ENCODE measurements around the gene PLA2G2C.

The PLA2G2C gene

GRCh38 chr1:20141466-20141865 lies 44.9 kb downstream of the PLA2G2C start (continued):
- TF ChIP-seq PRDM10 (tag by site-specific recombination; IDR thresholded peaks at IDR 0.05) (no peak), GLI2 (tag by site-specific recombination; IDR thresholded peaks at IDR 0.05; ENCODE audit: borderline replicate concordance, low read depth) (no peak), ZNF558 (tag by site-specific recombination; IDR thresholded peaks at IDR 0.05) (no peak), KLF10 (tag by site-specific recombination; IDR thresholded peaks at IDR 0.05) (no peak), ZNF513 (tag by site-specific recombination; IDR thresholded peaks at IDR 0.05) (no peak)

GRCh38 chr1:20141001-20141400 lies 45.3 kb downstream of the PLA2G2C start:
- no peak for TF ChIP-seq ZNF548 (tag by site-specific recombination; IDR thresholded peaks at IDR 0.05)
- peak; percentile 35; the same call in 1 of the 2 replicates for TF ChIP-seq EGR2 (tag by site-specific recombination; IDR thresholded peaks at IDR 0.05; ENCODE audit: low read depth)
- no peak for TF ChIP-seq ZBTB20 (tag by site-specific recombination; IDR thresholded peaks at IDR 0.05)
- no peak for TF ChIP-seq ZNF529 (tag by site-specific recombination; IDR thresholded peaks at IDR 0.05; ENCODE audit: insufficient replicate concordance)
- no peak for TF ChIP-seq ZNF366 (tag by site-specific recombination; conservative IDR thresholded peaks at IDR 0.05)
- H3K36me3 ChIP-seq (ENCODE audit: control insufficient read depth in 2 of 2, insufficient read depth in 1 of 2, low read length in 2 of 2) = no peaks in the 10 kb centered on the region
- POLR2A ChIA-PET = no interaction called here
- no peak overlapping the region for H3K27ac ChIP-seq (ENCODE audit: extremely low read depth, low read depth, low read length)
- CTCF ChIA-PET = no interaction called here
- no peaks in the 10 kb centered on the region for H3K4me1 ChIP-seq (ENCODE audit: control insufficient read depth, insufficient read depth, low read length)
- no peaks in the 10 kb centered on the region for H3K9me3 ChIP-seq (ENCODE audit: control insufficient read depth, insufficient read depth, low read depth, low read length)
- no peak overlapping the region for H3K4me3 ChIP-seq (ENCODE audit: low read depth, low read length)

- Histone ChIP-seq H3K4me1 (ENCODE audit: control insufficient read depth, insufficient read depth, low read length) (no peaks in the 10 kb centered on the region), H3K4me3 (ENCODE audit: low read depth, low read length) (no peak overlapping the region), H3K9me3 (ENCODE audit: control insufficient read depth, insufficient read depth, low read depth, low read length) (no peaks in the 10 kb centered on the region), H3K36me3 (ENCODE audit: control insufficient read depth in 2 of 2, insufficient read depth in 1 of 2, low read length in 2 of 2) (no peaks in the 10 kb centered on the region), H3K27ac (ENCODE audit: extremely low read depth, low read depth, low read length) (no peak overlapping the region)
- CTCF ChIA-PET = interaction anchor here (0.6 to 0.7 kb wide), 2 partner anchors 24 to 53 kb away, joined by 3 to 4 read pairs; no protein-coding TSS in a partner anchor
- no peak for TF ChIP-seq ZNF473 (tag by site-specific recombination; IDR thresholded peaks at IDR 0.05)
- TF ChIP-seq BCL11B (tag by site-specific recombination; IDR thresholded peaks at IDR 0.05; ENCODE audit: low read depth) = no peak
- POLR2A ChIA-PET = no interaction called here
These were observed 46.3 kb downstream of the PLA2G2C start for GRCh38 chr1:20139776-20140612.

- no peak for TF ChIP-seq ZNF548 (tag by site-specific recombination; IDR thresholded peaks at IDR 0.05)
- TF ChIP-seq SCRT2 (tag by site-specific recombination; IDR thresholded peaks at IDR 0.05) = 0 out of 2 replicates have a peak, but pooled peaks have one; percentile 14
- TF ChIP-seq ZNF280D (tag by site-specific recombination; IDR thresholded peaks at IDR 0.05) = no peak
- TF ChIP-seq ZNF354C (tag by site-specific recombination; IDR thresholded peaks at IDR 0.05; ENCODE audit: borderline replicate concordance, low read depth) = no peak
- Histone ChIP-seq H3K36me3 (ENCODE audit: control insufficient read depth in 2 of 2, insufficient read depth in 1 of 2, low read length in 2 of 2) (no peaks in the 10 kb centered on the region), H3K27ac (ENCODE audit: extremely low read depth, low read depth, low read length) (no peak within 1 kb of the TSS), H3K4me1 (ENCODE audit: control insufficient read depth, insufficient read depth, low read length) (no peaks in the 10 kb centered on the region), H3K9me3 (ENCODE audit: control insufficient read depth, insufficient read depth, low read depth, low read length) (no peaks in the 10 kb centered on the region), H3K4me3 (ENCODE audit: low read depth, low read length) (no peak within 1 kb of the TSS)
- ChIA-PET POLR2A (no interaction called here), CTCF (no interaction called here)
These were observed 47.3 kb downstream of the PLA2G2C start, which contains the start of gene PLA2G2F for GRCh38 chr1:20138961-20139550. TSS of gene PLA2G2F (plus strand) at chr1:20139323. CDS start at chr1:20139428, 105 bp downstream.

All from HEK293 (cell line).